Uterus (tissue), 4 donors: ENCODE results near the gene KCNH2. TPM values are rescaled to one million over a fixed set of nuclear protein-coding genes. Genes with fewer than 3 reads are reported as not detected.

Experiments used
- DNase-seq, 2 donors: peaks; one replicate each; pipeline ENCODE4 v3.0.0-alpha.2; 2019 to 2020
- H3K27ac ChIP-seq, 2 donors: fragments of 200-600 bp; sonication (generic); 1 replicate in 1 of 2; 2 replicates in 1 of 2; pipeline ENCODE4 v1.5.1; 2016 to 2018
- H3K27me3 ChIP-seq, 2 donors: fragments of 200-600 bp; sonication (generic); one replicate each; pipeline ENCODE4 v1.5.1; 2018 to 2019; ENCODE audit warnings: control low read depth in 1 of 2
- H3K36me3 ChIP-seq, 2 donors: fragments of 200-600 bp; sonication (generic); one replicate each; pipeline ENCODE4 v1.5.1; 2019; ENCODE audit warnings: control low read depth in 1 of 2
- H3K4me1 ChIP-seq, 2 donors: fragments of 200-600 bp; sonication (generic); one replicate each; pipeline ENCODE4 v1.5.1; 2018 to 2019; ENCODE audit warnings: control low read depth in 1 of 2
- H3K4me3 ChIP-seq, 2 donors: fragments of 200-600 bp; sonication (generic); 1 replicate in 1 of 2; 2 replicates in 1 of 2; pipeline ENCODE4 v1.5.1; 2018 to 2019; ENCODE audit warnings: mild to moderate bottlenecking in 1 of 2
- H3K9me3 ChIP-seq, 2 donors: fragments of 200-600 bp; sonication (generic); one replicate each; pipeline ENCODE4 v1.5.1; 2019; ENCODE audit warnings: control low read depth in 1 of 2
- CTCF ChIP-seq, 4 experiments: fragments of 200-600 bp in 2 of 4; fragments of 450-650 bp in 2 of 4; sonication (generic) in 2 of 4; IDR thresholded peaks; one replicate each; pipeline ENCODE4 v1.5.1; 2016 to 2019; ENCODE audit warnings: antibody characterized with exemption in 4 of 4, mild to moderate bottlenecking in 2 of 4, moderate library complexity in 1 of 4
- POLR2A ChIP-seq, 2 donors: fragments of 450-650 bp; IDR thresholded peaks; one replicate each; pipeline ENCODE4 v1.6.1; 2016; ENCODE audit warnings: antibody characterized with exemption in 2 of 2, mild to moderate bottlenecking in 1 of 2, moderate library complexity in 1 of 2
- intact Hi-C: fragments of 100-400 bp; cut with DNase I; formaldehyde crosslinking; loops from one replicate; pipeline ENCODE4 v1.15.1; 2023; ENCODE audit warnings: low total_unique reads
- total RNA-seq, 4 donors: library from RNA; depleted of rRNA in 3 of 4; stranded (reverse); fragments of >200 nt in 3 of 4; gene quantifications; one replicate each; pipeline versions ENCODE4 v1.1.0 to v1.2.4, GENCODE V29; 2014 to 2023
- donor health status: DM: yes; HTN: yes; CAD: no.

Gene KCNH2
- total RNA-seq, 4 donors from 2014 or later = 9.1 to 51.0 (median 22.8) TPM

DNA sequence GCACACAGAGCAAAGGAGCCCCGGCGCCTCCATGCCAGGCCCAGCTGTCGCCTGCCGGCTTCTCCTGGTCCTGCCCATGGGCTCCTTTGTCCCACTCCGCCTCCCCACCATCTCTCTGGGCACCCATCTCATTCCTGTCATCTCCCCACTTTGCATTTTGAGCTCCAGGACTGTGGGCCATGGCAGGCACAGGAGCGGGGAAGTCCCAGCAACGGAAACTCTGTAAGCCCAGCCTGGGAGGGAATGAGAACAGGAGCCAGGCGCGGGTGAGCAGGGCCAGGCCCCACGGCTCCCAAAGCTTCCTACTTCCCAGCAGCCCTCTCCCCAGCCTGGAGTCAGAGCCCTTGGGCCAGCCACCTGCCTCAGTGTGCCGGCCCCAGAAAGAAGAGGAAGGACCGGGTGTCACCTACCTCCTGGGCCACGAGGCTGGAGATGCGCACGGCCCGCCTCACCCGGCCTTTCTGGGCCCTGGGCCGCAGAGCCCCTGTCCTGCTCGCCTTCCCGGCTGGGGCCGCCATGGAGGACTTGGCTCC lies 23.1 kb downstream of the KCNH2 start:
- intact Hi-C loops = no loop called here
- Histone ChIP-seq H3K36me3 (no peaks in the 10 kb centered on the region), H3K27ac (peak overlapping the region; percentile 59 to 74), H3K4me3 (peak overlapping the region; percentile 10 to 30), H3K27me3 (no peaks in the 10 kb centered on the region), H3K4me1 (peaks cover 0 to 16% of the 10 kb centered on the region in 2 donors), H3K9me3 (no peaks in the 10 kb centered on the region)
- peak in 1 of 2 donors; percentile 22 for DNase-seq
- TF ChIP-seq CTCF (IDR thresholded peaks at IDR 0.05) (no peak), POLR2A (IDR thresholded peaks at IDR 0.05) (no peak)

- Histone ChIP-seq H3K9me3 (no peaks in the 10 kb centered on the region), H3K4me1 (peaks cover 0 to 16% of the 10 kb centered on the region in 2 donors), H3K27ac (peak overlapping the region; percentile 59 to 74), H3K36me3 (no peaks in the 10 kb centered on the region), H3K4me3 (peak overlapping the region; percentile 10 to 30), H3K27me3 (no peaks in the 10 kb centered on the region)
- peak in 1 of 2 donors; percentile 15 for DNase-seq
- intact Hi-C loops = no loop called here
- TF ChIP-seq CTCF (IDR thresholded peaks at IDR 0.05) (no peak), POLR2A (IDR thresholded peaks at IDR 0.05) (no peak)
Observed at GRCh38 chr7:150954201-150954985, 23.7 kb downstream of the KCNH2 start.

DNA sequence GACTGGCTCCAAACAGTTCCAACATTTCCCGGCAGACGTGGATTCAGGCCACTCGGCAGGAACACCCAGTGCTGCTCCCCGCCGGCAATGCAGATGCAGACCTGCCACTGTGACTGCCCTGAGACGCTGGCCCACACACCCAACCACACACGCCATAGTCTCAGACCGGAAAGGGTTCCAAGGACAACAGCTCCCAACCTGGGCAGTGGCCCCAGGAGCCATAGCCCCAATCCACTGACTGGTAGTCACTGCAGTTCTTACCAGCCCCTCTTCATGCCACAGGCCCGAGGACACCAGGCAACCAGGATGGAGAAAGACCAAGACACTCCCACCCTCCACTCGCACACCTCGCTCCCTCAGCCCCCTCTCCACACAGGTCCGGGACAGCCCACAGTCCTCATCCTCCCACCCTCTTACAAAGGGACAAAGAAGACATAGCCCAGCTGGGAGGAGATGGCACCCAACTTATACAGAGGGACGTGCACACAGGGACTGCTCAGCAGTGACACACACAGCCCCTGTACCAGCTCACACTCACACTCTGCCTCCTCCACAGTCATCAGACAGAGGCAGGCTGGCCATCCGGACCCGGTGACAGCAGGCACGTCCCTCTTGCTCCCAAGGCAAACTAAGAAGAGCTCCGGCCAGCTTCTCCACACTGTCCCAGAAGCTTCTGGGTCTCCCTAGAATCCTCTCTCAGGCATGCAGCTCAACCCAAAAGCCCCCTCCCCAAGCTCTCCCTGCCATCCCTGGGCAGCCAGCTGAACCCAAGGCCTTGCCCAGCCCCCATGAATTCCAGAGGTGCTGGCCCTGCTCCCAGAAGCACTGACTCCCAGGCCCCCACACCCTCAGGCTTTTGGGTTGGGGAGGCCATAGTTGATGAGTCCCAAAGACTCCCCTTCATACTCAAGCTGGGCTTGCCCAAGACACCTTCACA lies 24.8 kb downstream of the KCNH2 start:
- Histone ChIP-seq H3K4me1 (peaks cover 0 to 16% of the 10 kb centered on the region in 2 donors), H3K4me3 (no peak overlapping the region), H3K9me3 (no peaks in the 10 kb centered on the region), H3K36me3 (no peaks in the 10 kb centered on the region), H3K27me3 (no peaks in the 10 kb centered on the region), H3K27ac (peak overlapping the region; percentile 12 to 32)
- TF ChIP-seq CTCF (IDR thresholded peaks at IDR 0.05) (no peak), POLR2A (IDR thresholded peaks at IDR 0.05) (no peak)
- intact Hi-C loops = no loop called here
- no peak for DNase-seq

DNA sequence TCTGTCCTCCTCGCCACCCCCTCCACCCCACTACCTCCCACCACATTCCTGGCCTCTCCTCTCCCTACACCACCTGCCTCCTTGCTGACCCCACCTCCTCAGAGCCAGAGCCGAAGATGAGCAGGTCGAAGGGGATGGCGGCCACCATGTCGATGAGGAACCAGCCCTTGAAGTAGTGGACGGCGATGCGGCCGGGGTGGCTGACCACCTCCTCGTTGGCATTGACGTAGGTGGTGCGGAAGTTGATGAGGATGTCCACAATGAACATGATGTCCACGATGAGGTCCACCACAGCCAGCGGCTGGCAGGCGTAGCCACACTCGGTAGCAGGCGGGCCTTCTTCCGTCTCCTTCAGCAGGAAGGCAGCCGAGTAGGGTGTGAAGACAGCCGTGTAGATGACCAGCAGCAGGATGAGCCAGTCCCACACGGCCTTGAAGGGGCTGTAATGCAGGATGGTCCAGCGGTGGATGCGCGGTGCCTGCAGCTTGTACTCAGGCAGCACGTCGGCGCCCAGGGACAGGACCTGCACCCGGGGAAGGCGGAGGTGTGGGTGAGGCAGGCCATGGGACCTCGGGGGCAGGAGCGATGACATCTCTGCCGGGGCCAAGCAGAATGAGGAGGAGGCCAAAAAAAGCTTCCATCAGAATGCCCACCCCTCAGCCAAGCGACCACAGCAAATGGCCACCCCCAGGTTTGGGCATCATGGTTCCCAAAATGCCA lies 25.6 kb downstream of the KCNH2 start:
- H3K4me3 ChIP-seq = no peak overlapping the region
- H3K9me3 ChIP-seq = no peaks in the 10 kb centered on the region
- intact Hi-C loops = no loop called here
- H3K36me3 ChIP-seq = no peaks in the 10 kb centered on the region
- no peak overlapping the region for H3K27ac ChIP-seq
- peaks cover 0 to 16% of the 10 kb centered on the region in 2 donors for H3K4me1 ChIP-seq
- no peaks in the 10 kb centered on the region for H3K27me3 ChIP-seq
- DNase-seq = no peak
- TF ChIP-seq CTCF (IDR thresholded peaks at IDR 0.05) = no peak
- no peak for TF ChIP-seq POLR2A (IDR thresholded peaks at IDR 0.05)
